Measurements from ENCODE around the gene TPK1.

The TPK1 gene

DNA sequence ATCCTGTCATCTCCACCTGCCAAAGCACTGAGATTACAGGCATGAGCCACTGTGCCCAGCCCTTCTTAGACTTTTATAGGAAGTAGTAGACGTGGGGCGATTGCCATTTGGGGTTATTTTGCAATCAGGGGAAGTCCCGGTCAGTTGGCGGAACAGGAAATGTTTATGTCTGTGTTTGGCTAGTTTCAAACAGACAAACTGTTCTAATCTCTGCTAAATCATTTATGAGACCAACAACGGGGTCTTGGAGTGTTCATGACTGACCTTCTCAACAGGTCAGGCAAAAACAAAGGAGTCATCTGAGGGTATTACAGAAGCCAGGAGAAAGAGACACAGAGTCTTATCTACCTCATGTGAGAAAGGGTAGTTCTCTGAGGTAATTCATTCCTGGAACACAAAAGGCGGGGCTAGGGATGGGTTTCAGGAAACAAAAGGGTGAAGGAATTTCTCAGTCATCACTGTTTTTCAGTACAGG, 6.6 kb upstream of the TPK1 start:
- ChIA-PET POLR2A (no interaction called here), CTCF (no interaction called here)
- Histone ChIP-seq H3K36me3 (ENCODE audit: control insufficient read depth in 2 of 2, insufficient read depth in 1 of 2, low read length in 2 of 2) (no peaks in the 10 kb centered on the region), H3K4me1 (ENCODE audit: control insufficient read depth, insufficient read depth, low read length) (no peaks in the 10 kb centered on the region), H3K4me3 (ENCODE audit: low read depth, low read length) (no peak overlapping the region), H3K9me3 (ENCODE audit: control insufficient read depth, insufficient read depth, low read depth, low read length) (no peaks in the 10 kb centered on the region), H3K27ac (ENCODE audit: extremely low read depth, low read depth, low read length) (no peak overlapping the region)
- TF ChIP-seq TCF7L2 (IDR thresholded peaks at IDR 0.05; ENCODE audit: borderline replicate concordance, low read depth, low read length) = no peak
- TF ChIP-seq ZFP37 (tag by site-specific recombination; IDR thresholded peaks at IDR 0.05) = no peak

DNA sequence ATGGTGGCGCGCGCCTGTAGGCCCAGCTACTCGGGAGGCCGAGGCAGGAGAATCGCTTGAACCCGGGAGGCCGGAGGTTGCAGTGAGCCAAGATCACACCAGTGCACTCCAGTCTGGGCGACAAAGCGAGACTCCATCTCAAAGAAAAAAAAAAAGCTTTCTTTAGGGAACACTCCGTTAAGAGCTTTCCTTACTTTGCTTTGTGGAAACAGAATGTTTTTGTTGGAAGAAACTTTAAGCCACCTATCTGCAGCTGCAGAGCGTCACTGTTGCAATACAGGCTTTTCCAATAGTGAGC, 641 bp upstream of the TPK1 start:
- no peak overlapping the region for H3K4me3 ChIP-seq (ENCODE audit: low read depth, low read length)
- no peaks in the 10 kb centered on the region for H3K36me3 ChIP-seq (ENCODE audit: control insufficient read depth in 2 of 2, insufficient read depth in 1 of 2, low read length in 2 of 2)
- CTCF ChIA-PET = interaction anchor here (0.7 to 1.5 kb wide), 6 partner anchors 9 to 809 kb away, joined by 3 to 6 read pairs (median 4); no protein-coding TSS in a partner anchor
- POLR2A ChIA-PET = interaction anchor here (0.6 to 1.8 kb wide), 4 partner anchors 14 to 389 kb away, joined by 4 to 6 read pairs (median 4); no protein-coding TSS in a partner anchor
- H3K27ac ChIP-seq (ENCODE audit: extremely low read depth, low read depth, low read length) = no peak overlapping the region
- H3K4me1 ChIP-seq (ENCODE audit: control insufficient read depth, insufficient read depth, low read length) = no peaks in the 10 kb centered on the region
- TF ChIP-seq ZNF366 (tag by site-specific recombination; conservative IDR thresholded peaks at IDR 0.05) = no peak
- no peak for TF ChIP-seq ZBTB8A (tag by site-specific recombination; IDR thresholded peaks at IDR 0.05)
- TF ChIP-seq, protein P1, sequence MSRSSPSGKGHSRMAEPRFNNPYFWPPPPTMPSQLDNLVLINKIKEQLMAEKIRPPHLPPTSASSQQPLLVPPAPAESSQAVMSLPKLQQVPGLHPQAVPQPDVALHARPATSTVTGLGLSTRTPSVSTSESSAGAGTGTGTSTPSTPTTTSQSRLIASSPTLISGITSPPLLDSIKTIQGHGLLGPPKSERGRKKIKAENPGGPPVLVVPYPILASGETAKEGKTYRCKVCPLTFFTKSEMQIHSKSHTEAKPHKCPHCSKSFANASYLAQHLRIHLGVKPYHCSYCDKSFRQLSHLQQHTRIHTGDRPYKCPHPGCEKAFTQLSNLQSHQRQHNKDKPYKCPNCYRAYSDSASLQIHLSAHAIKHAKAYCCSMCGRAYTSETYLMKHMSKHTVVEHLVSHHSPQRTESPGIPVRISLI (tag by site-specific recombination; IDR thresholded peaks at IDR 0.05) = no peak
- no peak for TF ChIP-seq ZNF211 (tag by site-specific recombination; IDR thresholded peaks at IDR 0.05; ENCODE audit: low read depth)
- no peaks in the 10 kb centered on the region for H3K9me3 ChIP-seq (ENCODE audit: control insufficient read depth, insufficient read depth, low read depth, low read length)

DNA sequence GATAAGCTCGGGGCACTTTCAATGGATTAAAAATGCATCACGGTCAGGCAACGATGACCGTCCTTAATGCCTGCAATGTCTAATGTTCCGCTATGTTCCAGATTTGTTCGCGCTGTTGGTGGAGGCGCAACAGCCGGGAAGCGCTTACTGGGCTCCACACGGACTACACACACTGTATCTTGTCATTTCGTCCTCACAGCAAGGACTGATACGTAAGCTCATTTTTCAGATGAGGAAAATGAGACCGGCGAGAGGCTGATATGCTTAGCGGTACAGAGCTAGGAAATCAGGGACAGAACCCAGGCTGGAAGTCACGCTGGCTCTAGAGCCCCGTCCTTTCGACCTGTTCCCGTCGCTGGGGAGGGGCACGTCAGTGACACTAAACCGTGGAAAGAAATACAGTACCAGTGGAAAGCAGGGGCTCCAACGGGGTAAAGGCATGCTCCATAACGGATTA, 670 bp downstream of the TPK1 start:
- H3K27ac ChIP-seq (ENCODE audit: extremely low read depth, low read depth, low read length) = peak overlapping the region; percentile 40; the same call in 1 of the 2 replicates
- no peaks in the 10 kb centered on the region for H3K4me1 ChIP-seq (ENCODE audit: control insufficient read depth, insufficient read depth, low read length)
- H3K9me3 ChIP-seq (ENCODE audit: control insufficient read depth, insufficient read depth, low read depth, low read length) = no peaks in the 10 kb centered on the region
- H3K36me3 ChIP-seq (ENCODE audit: control insufficient read depth in 2 of 2, insufficient read depth in 1 of 2, low read length in 2 of 2) = no peaks in the 10 kb centered on the region
- CTCF ChIA-PET = interaction anchor here (0.7 to 1.5 kb wide), 3 partner anchors 9 to 107 kb away, joined by 3 to 5 read pairs (median 3); no protein-coding TSS in a partner anchor
- POLR2A ChIA-PET = interaction anchor here (1.0 to 2.0 kb wide), 7 partner anchors 9 to 1801 kb away, joined by 3 to 27 read pairs (median 4); no protein-coding TSS in a partner anchor
- peak overlapping the region; percentile 71 for H3K4me3 ChIP-seq (ENCODE audit: low read depth, low read length)
- TF ChIP-seq ZBTB17 (tag by site-specific recombination; IDR thresholded peaks at IDR 0.05) = peak; percentile 28
- no peak for TF ChIP-seq ZSCAN16 (tag by site-specific recombination; IDR thresholded peaks at IDR 0.05)
- no peak for TF ChIP-seq ZNF239 (tag by site-specific recombination; IDR thresholded peaks at IDR 0.05)
- peak; percentile 89 for TF ChIP-seq SCRT2 (tag by site-specific recombination; IDR thresholded peaks at IDR 0.05)
- no peak for TF ChIP-seq ZNF830 (tag by site-specific recombination; IDR thresholded peaks at IDR 0.05; ENCODE audit: low read depth)
- TF ChIP-seq, protein P2, sequence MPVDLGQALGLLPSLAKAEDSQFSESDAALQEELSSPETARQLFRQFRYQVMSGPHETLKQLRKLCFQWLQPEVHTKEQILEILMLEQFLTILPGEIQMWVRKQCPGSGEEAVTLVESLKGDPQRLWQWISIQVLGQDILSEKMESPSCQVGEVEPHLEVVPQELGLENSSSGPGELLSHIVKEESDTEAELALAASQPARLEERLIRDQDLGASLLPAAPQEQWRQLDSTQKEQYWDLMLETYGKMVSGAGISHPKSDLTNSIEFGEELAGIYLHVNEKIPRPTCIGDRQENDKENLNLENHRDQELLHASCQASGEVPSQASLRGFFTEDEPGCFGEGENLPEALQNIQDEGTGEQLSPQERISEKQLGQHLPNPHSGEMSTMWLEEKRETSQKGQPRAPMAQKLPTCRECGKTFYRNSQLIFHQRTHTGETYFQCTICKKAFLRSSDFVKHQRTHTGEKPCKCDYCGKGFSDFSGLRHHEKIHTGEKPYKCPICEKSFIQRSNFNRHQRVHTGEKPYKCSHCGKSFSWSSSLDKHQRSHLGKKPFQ (tag by site-specific recombination; IDR thresholded peaks at IDR 0.05) = no peak
- no peak for TF ChIP-seq KLF9 (tag by site-specific recombination; IDR thresholded peaks at IDR 0.05; ENCODE audit: low read depth)
- no peak for TF ChIP-seq ZNF660 (tag by site-specific recombination; IDR thresholded peaks at IDR 0.05)
- TF ChIP-seq ZNF416 (tag by site-specific recombination; IDR thresholded peaks at IDR 0.05) = no peak
- TF ChIP-seq ZNF19 (tag by site-specific recombination; IDR thresholded peaks at IDR 0.05; ENCODE audit: low read depth) = no peak
- peak; percentile 44; the same call in 1 of the 2 replicates for TF ChIP-seq ZNF2 (tag by site-specific recombination; IDR thresholded peaks at IDR 0.05)
- TF ChIP-seq ZFP37 (tag by site-specific recombination; IDR thresholded peaks at IDR 0.05) = peak; percentile 24; the same call in 1 of the 2 replicates
- peak; percentile 48; the same call in 1 of the 2 replicates for TF ChIP-seq SCRT1 (tag by site-specific recombination; IDR thresholded peaks at IDR 0.05; ENCODE audit: borderline replicate concordance)
- peak; percentile 89 for TF ChIP-seq ZNF600 (tag by site-specific recombination; IDR thresholded peaks at IDR 0.05)
- peak; percentile 79 for TF ChIP-seq ZNF341 (tag by site-specific recombination; IDR thresholded peaks at IDR 0.05; ENCODE audit: low read depth)
- TF ChIP-seq OVOL3 (tag by site-specific recombination; IDR thresholded peaks at IDR 0.05) = no peak
- 0 out of 2 replicates have a peak, but pooled peaks have one; percentile 5 for TF ChIP-seq PRDM1 (tag by site-specific recombination; IDR thresholded peaks at IDR 0.05)
- peak; percentile 61 for TF ChIP-seq ZBTB20 (tag by site-specific recombination; IDR thresholded peaks at IDR 0.05)
- TF ChIP-seq, protein P3, sequence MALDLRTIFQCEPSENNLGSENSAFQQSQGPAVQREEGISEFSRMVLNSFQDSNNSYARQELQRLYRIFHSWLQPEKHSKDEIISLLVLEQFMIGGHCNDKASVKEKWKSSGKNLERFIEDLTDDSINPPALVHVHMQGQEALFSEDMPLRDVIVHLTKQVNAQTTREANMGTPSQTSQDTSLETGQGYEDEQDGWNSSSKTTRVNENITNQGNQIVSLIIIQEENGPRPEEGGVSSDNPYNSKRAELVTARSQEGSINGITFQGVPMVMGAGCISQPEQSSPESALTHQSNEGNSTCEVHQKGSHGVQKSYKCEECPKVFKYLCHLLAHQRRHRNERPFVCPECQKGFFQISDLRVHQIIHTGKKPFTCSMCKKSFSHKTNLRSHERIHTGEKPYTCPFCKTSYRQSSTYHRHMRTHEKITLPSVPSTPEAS (tag by site-specific recombination; IDR thresholded peaks at IDR 0.05) = peak; percentile 28; the same call in 1 of the 2 replicates
- TF ChIP-seq, protein P4, sequence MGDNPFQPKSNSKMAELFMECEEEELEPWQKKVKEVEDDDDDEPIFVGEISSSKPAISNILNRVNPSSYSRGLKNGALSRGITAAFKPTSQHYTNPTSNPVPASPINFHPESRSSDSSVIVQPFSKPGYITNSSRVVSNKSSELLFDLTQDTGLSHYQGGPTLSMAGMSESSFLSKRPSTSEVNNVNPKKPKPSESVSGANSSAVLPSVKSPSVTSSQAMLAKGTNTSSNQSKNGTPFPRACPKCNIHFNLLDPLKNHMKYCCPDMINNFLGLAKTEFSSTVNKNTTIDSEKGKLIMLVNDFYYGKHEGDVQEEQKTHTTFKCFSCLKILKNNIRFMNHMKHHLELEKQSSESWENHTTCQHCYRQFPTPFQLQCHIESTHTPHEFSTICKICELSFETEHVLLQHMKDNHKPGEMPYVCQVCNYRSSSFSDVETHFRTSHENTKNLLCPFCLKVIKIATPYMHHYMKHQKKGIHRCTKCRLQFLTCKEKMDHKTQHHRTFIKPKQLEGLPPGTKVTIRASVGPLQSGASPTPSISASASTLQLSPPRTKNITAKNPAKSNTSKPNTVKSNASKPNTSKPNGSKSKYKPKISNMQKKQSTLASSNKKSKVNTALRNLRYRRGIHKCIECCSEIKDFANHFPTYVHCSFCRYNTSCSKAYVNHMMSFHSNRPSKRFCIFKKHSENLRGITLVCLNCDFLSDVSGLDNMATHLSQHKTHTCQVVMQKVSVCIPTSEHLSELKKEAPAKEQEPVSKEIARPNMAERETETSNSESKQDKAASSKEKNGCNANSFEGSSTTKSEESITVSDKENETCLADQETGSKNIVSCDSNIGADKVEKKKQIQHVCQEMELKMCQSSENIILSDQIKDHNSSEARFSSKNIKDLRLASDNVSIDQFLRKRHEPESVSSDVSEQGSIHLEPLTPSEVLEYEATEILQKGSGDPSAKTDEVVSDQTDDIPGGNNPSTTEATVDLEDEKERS (tag by site-specific recombination; IDR thresholded peaks at IDR 0.05) = no peak
- 0 out of 2 replicates have a peak, but pooled peaks have one; percentile 13 for TF ChIP-seq GFI1B (tag by site-specific recombination; IDR thresholded peaks at IDR 0.05)

Data from HEK293 (cell line).